Measurements from ENCODE around the gene ANKRD45.
"Not testable (repeated sequence)": the region's sequence is repeated elsewhere in the genome, so short reads cannot be mapped to it uniquely, and the experiment has no call there.

Gene ANKRD45

DNA sequence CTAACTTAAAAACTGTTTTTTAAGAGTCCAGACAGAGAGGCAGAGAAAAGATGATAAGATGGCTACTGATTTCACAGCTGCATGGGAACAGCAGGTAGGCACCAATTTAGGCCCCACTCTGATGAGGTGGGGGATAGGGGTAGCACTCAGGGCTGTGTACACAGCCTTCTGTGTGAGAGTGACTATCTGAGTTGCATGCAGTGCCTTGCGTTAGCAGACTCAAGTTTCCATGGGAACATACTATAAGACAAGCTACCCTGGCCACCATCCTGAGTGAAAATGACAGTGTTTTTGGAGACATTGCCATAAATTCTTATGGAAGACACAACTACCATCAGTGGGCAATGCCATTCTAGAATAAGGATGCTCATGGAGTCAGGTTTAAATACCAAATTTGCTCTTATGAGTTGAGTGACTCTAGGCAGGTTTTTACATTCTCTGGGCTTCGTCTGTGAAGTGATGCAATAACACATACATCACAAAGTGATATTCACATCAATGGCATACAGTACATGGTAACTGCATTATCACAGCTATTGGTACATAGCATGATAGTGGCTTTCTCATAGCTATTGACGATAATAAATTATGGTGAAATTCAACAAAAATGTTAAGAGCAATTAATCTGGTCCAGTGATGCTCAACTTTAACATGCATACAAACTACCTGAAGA, 97.3 kb downstream of the ANKRD45 start:
- Histone ChIP-seq H3K4me3 (ENCODE audit: severe bottlenecking) (no peak overlapping the region), H3K4me1 (ENCODE audit: insufficient read depth, poor library complexity, severe bottlenecking) (no peaks in the 10 kb centered on the region), H3K9me3 (ENCODE audit: severe bottlenecking) (no peaks in the 10 kb centered on the region), H3K27ac (ENCODE audit: poor library complexity, severe bottlenecking) (no peak overlapping the region), H3K27me3 (ENCODE audit: insufficient read depth, poor library complexity, severe bottlenecking) (no peaks in the 10 kb centered on the region), H3K36me3 (ENCODE audit: low read depth) (no peaks in the 10 kb centered on the region)
- ATAC-seq (ENCODE audit: low read depth) (no peak), DNase-seq (ENCODE audit: low spot score) (no peak)
- TF ChIP-seq, protein P1, sequence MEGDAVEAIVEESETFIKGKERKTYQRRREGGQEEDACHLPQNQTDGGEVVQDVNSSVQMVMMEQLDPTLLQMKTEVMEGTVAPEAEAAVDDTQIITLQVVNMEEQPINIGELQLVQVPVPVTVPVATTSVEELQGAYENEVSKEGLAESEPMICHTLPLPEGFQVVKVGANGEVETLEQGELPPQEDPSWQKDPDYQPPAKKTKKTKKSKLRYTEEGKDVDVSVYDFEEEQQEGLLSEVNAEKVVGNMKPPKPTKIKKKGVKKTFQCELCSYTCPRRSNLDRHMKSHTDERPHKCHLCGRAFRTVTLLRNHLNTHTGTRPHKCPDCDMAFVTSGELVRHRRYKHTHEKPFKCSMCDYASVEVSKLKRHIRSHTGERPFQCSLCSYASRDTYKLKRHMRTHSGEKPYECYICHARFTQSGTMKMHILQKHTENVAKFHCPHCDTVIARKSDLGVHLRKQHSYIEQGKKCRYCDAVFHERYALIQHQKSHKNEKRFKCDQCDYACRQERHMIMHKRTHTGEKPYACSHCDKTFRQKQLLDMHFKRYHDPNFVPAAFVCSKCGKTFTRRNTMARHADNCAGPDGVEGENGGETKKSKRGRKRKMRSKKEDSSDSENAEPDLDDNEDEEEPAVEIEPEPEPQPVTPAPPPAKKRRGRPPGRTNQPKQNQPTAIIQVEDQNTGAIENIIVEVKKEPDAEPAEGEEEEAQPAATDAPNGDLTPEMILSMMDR (IDR thresholded peaks at IDR 0.05; ENCODE audit: poor library complexity, severe bottlenecking) = no peak

DNA sequence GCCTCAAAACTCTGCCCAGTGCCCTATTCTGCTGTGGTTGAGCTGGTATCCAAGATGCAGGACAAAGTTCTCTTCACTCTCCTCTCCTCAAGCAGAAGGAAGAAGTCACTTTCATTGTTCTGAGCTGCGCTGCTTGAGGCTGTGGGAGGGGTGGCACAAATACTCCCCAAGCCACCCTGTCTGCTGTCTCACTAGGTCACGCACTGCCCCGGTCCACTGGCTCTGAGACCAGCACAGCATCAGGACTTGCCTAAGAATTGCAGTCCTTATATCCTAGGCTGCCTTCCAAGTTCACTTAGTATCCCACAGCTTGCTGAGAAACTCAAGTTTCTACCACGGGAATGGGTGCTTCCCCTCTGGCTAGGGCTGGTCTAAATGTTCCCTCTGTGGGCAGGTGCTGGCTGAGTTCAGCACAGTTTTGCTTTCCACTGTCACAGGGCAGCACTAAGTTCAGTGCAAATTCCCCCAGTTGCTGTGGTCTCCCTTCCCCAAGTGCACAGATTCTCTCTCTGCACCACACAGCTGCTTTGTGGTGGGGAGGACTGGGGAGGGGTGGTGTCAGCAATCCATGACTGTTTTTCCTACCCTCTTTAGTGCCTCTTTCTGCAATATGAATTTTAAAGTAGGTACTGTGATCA, 99.2 kb downstream of the ANKRD45 start:
- Histone ChIP-seq H3K36me3 (ENCODE audit: low read depth) (no peaks in the 10 kb centered on the region), H3K9me3 (ENCODE audit: severe bottlenecking) (no peaks in the 10 kb centered on the region), H3K4me3 (ENCODE audit: severe bottlenecking) (no peak overlapping the region), H3K4me1 (ENCODE audit: insufficient read depth, poor library complexity, severe bottlenecking) (no peaks in the 10 kb centered on the region), H3K27ac (ENCODE audit: poor library complexity, severe bottlenecking) (no peak overlapping the region), H3K27me3 (ENCODE audit: insufficient read depth, poor library complexity, severe bottlenecking) (no peaks in the 10 kb centered on the region)
- no peak for ATAC-seq (ENCODE audit: low read depth)
- no peak for DNase-seq (ENCODE audit: low spot score)
- TF ChIP-seq, protein P1 (IDR thresholded peaks at IDR 0.05; ENCODE audit: poor library complexity, severe bottlenecking) = no peak

DNA sequence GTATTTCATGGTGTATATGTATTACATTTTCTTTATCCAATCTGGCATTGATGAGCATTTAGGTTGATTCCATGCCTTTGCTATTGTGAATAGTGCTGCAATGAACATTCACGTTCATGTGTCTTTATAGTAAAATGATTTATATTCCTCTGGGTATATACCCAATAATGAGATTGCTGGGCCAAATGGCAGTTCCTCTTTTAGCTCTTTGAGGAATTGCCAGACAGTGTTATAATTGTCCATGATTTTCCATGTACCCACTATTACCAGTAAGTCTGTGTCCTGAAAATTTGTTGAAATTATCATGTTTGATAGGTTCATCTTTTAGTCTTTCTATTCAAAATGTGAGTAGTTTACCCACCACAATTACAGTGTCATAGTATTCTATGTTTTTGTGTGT, 101.2 kb downstream of the ANKRD45 start:
- TF ChIP-seq, protein P1 (IDR thresholded peaks at IDR 0.05; ENCODE audit: poor library complexity, severe bottlenecking) = no peak
- Histone ChIP-seq H3K27ac (ENCODE audit: poor library complexity, severe bottlenecking) (no peak overlapping the region), H3K27me3 (ENCODE audit: insufficient read depth, poor library complexity, severe bottlenecking) (no peaks in the 10 kb centered on the region), H3K4me1 (ENCODE audit: insufficient read depth, poor library complexity, severe bottlenecking) (no peaks in the 10 kb centered on the region), H3K36me3 (ENCODE audit: low read depth) (no peaks in the 10 kb centered on the region), H3K9me3 (ENCODE audit: severe bottlenecking) (no peaks in the 10 kb centered on the region), H3K4me3 (ENCODE audit: severe bottlenecking) (no peak overlapping the region)
- ATAC-seq (ENCODE audit: low read depth) = no peak
- no peak for DNase-seq (ENCODE audit: low spot score)

DNA sequence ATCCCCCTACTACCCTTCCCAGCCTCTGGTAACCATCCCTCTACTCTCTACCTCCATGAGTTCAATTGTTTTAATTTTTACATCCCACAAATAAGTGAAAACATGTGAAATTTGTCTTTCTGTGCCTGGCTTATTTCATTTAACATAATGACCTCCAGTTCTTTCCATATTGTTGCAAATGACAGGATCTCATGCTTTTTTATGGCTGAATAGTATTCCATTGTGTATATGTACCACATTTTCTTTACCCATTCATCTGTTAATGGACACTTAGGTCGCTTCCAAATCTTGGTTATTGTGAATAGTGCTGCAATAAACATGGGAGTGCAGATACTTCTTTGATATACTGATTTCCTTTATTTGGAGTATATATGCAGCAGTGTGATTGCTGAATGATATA, 105.8 kb downstream of the ANKRD45 start:
- H3K4me1 ChIP-seq (ENCODE audit: insufficient read depth, poor library complexity, severe bottlenecking); H3K27ac ChIP-seq (ENCODE audit: poor library complexity, severe bottlenecking); H3K27me3 ChIP-seq (ENCODE audit: insufficient read depth, poor library complexity, severe bottlenecking); DNase-seq (ENCODE audit: low spot score); H3K4me3 ChIP-seq (ENCODE audit: severe bottlenecking); H3K9me3 ChIP-seq (ENCODE audit: severe bottlenecking); H3K36me3 ChIP-seq (ENCODE audit: low read depth); ATAC-seq (ENCODE audit: low read depth): not testable (repeated sequence)

DNA sequence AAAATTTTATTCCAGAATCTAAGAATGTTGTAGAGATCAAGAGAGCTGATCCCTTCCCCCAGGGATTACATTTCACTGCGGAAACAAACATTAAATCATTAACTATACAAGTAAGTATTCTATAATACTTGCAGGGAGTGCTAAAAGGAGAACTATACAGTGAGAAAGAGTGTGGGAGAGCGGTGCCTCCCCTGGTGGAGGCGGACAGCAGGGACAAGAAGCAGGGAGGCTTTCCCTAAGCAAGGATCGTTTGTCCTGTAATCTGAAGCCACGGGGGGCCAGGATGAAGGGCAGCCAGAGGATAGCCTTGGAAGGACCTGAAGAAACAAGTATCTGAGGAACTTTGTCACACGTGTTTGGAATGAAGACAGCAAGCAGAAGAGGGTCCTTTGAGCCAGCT, 106.8 kb downstream of the ANKRD45 start:
- Histone ChIP-seq H3K9me3 (ENCODE audit: severe bottlenecking) (no peaks in the 10 kb centered on the region), H3K27me3 (ENCODE audit: insufficient read depth, poor library complexity, severe bottlenecking) (no peaks in the 10 kb centered on the region), H3K36me3 (ENCODE audit: low read depth) (no peaks in the 10 kb centered on the region), H3K27ac (ENCODE audit: poor library complexity, severe bottlenecking) (no peak overlapping the region), H3K4me1 (ENCODE audit: insufficient read depth, poor library complexity, severe bottlenecking) (no peaks in the 10 kb centered on the region), H3K4me3 (ENCODE audit: severe bottlenecking) (no peak overlapping the region)
- DNase-seq (ENCODE audit: low spot score) = no peak
- ATAC-seq (ENCODE audit: low read depth) = no peak
- TF ChIP-seq, protein P1 (IDR thresholded peaks at IDR 0.05; ENCODE audit: poor library complexity, severe bottlenecking) = no peak
